PC-3 (cell line): Measurements from ENCODE around the gene DSG1. TPM values are rescaled to one million over a fixed set of nuclear protein-coding genes. Genes with fewer than 3 reads are reported as not detected.
A peak's percentile ranks its signal among the peaks of the same experiment; 100 is the strongest.

ENCODE experiments used
- ATAC-seq: fragments of 200-7000 bp; cut with Tn5 transposase; 2 replicates; pipeline ENCODE4 v1.9.1; 2020; ENCODE audit warnings: mild to moderate bottlenecking, moderate library complexity
- Bru-seq: library from RNA; stranded (reverse); fragments of 400-500 nt; gene quantifications from one replicate; lab custom pipeline; 2021; lab: Mats Ljungman, UMichigan
- BruChase-seq, 2 experiments: library from RNA; stranded (reverse); fragments of 400-500 nt; gene quantifications; one replicate each; lab custom pipeline; 2021; lab: Mats Ljungman, UMichigan
- BruUV-seq: library from RNA; stranded (reverse); fragments of 400-500 nt; replicated peaks from 2 replicates; lab custom pipeline; 2021; lab: Mats Ljungman, UMichigan
- CTCF ChIA-PET: fragments of 300-600 bp; sonication (Branson Sonifier 250); formaldehyde crosslinking; loops from one replicate; lab custom pipeline; 2022; ENCODE audit warnings: antibody characterized with exemption; lab: Charles Lee
- POLR2A ChIA-PET: fragments of 300-600 bp; sonication (Branson Sonifier 250); formaldehyde crosslinking; loops from one replicate; lab custom pipeline; 2022; ENCODE audit warnings: antibody characterized with exemption; ENCODE audit not compliant: unreplicated experiment; lab: Charles Lee
- DNase-seq: peaks from one replicate; pipeline ENCODE4 v3.0.0-alpha.2; 2015
- H2AFZ ChIP-seq: fragments of 300-600 bp; sonication (generic); 2 replicates; pipeline ENCODE4 v1.6.0; 2016; ENCODE audit warnings: antibody characterized with exemption, low read length
- H3F3A ChIP-seq: fragments of 300-600 bp; sonication (generic); one replicate; pipeline ENCODE4 v1.6.0; 2017; ENCODE audit warnings: antibody characterized with exemption, low read length, control low read depth, mild to moderate bottlenecking; ENCODE audit not compliant: unreplicated experiment
- H3K27ac ChIP-seq: fragments of 300-600 bp; sonication (generic); 2 replicates; pipeline ENCODE4 v1.5.1; 2016; ENCODE audit warnings: mild to moderate bottlenecking, low read length
- H3K27me3 ChIP-seq: fragments of 300-600 bp; sonication (generic); 2 replicates; pipeline ENCODE4 v1.6.1; 2016; ENCODE audit warnings: low read length, mixed read lengths
- H3K36me3 ChIP-seq: fragments of 300-600 bp; sonication (generic); 2 replicates; pipeline ENCODE4 v1.6.1; 2016; ENCODE audit warnings: low read depth, mixed run types, low read length, mixed read lengths
- H3K4me1 ChIP-seq: fragments of 300-600 bp; sonication (generic); 2 replicates; pipeline ENCODE4 v1.5.1; 2016; ENCODE audit warnings: low read length; ENCODE audit not compliant: insufficient read depth
- H3K4me2 ChIP-seq: fragments of 300-600 bp; sonication (generic); 2 replicates; pipeline ENCODE4 v1.6.0; 2016; ENCODE audit warnings: low read length
- H3K4me3 ChIP-seq: fragments of 300-600 bp; sonication (generic); 2 replicates; pipeline ENCODE4 v1.5.1; 2016; ENCODE audit warnings: mild to moderate bottlenecking, low read length, mixed read lengths
- H3K79me2 ChIP-seq: fragments of 300-600 bp; sonication (generic); 2 replicates; pipeline ENCODE4 v1.6.1; 2017; ENCODE audit warnings: low read length, mixed read lengths
- H3K9ac ChIP-seq: fragments of 300-600 bp; sonication (generic); 2 replicates; pipeline ENCODE4 v1.6.0; 2016; ENCODE audit warnings: mild to moderate bottlenecking, low read length
- H3K9me2 ChIP-seq: fragments of 300-600 bp; sonication (generic); replicated peaks from 2 replicates; pipeline ENCODE4 v1.6.1; 2016; ENCODE audit warnings: mixed run types, low read length, mixed read lengths
- H3K9me3 ChIP-seq: fragments of 300-600 bp; sonication (generic); 2 replicates; pipeline ENCODE4 v1.6.1; 2016; ENCODE audit warnings: low read length, mixed read lengths
- H4K20me1 ChIP-seq: fragments of 300-600 bp; sonication (generic); 2 replicates; pipeline ENCODE4 v1.6.1; 2016; ENCODE audit warnings: low read length, mixed read lengths
- EZH2 ChIP-seq: fragments of 300-600 bp; sonication (generic); IDR thresholded peaks from one replicate; pipeline ENCODE4 v1.6.1; 2017; ENCODE audit warnings: antibody characterized with exemption, mild to moderate bottlenecking, low read length; ENCODE audit not compliant: unreplicated experiment
- EZH2phosphoT487 ChIP-seq: fragments of 300-600 bp; sonication (generic); IDR thresholded peaks from 2 replicates; pipeline ENCODE4 v1.6.1; 2018; ENCODE audit warnings: mild to moderate bottlenecking, antibody characterized with exemption, low read length, borderline replicate concordance
- intact Hi-C: fragments of 100-400 bp; cut with micrococcal nuclease; formaldehyde crosslinking; loops from 2 replicates; pipeline ENCODE4 v1.9.0; 2023
- long read RNA-seq: library from polyadenylated mRNA; unstranded; transcript quantifications from one replicate; pipeline ENCODE4 v2.0.0, GENCODE V29; 2021; ENCODE audit not compliant: unreplicated experiment
- total RNA-seq: library from RNA; depleted of rRNA; stranded (reverse); fragments of >200 nt; gene quantifications from 2 replicates; pipeline ENCODE4 v1.2.3, GENCODE V29; 2014; rRNA removed
- TF ChIP-seq, protein P1 (sequence below): fragments of 300-600 bp; sonication (generic); conservative IDR thresholded peaks from 2 replicates; pipeline ENCODE4 v1.5.1; 2017; ENCODE audit warnings: antibody characterized with exemption, low read depth, mild to moderate bottlenecking, low read length

DSG1 gene
- total RNA-seq (not detected in 2 replicates), Bru-seq, nascent RNA (percentile 10 among the genes with signal in this experiment), BruChase-seq, experiment 1, labeled RNA remaining after a 6-hour chase (percentile 5 among the genes with signal in this experiment), BruChase-seq, experiment 2, labeled RNA remaining after a 2-hour chase (percentile 2 among the genes with signal in this experiment)
- long read RNA-seq: 0 reads

DNA sequence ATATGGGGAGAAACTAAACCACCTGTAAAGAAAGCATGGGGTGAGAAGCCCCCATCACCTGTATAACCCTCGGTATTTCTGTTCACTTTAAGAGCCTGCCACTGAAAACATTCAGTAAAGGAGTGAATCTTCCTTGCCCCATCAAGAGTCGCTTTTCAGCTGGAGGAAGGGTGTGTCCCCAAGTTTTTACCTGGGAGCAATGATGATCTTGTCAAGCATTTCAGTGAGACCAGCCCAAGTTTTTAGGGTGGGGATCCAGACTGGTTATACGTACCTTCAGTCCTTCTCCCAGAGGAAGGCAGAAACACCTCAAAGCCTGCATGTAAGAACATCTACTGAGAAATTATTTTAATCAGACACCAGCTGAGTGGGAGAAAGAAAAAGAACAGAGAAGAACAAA lies at the start of gene DSG1:
Gene DSG1, plus strand, starts transcription at position 301 of the 400 bp plus-strand sequence. CDS start 141 bp downstream, outside the sequence.
- POLR2A ChIA-PET: no interaction called here
- CTCF ChIA-PET: no interaction called here
- H3K4me3 ChIP-seq: no peak within 1 kb of the TSS

DNA sequence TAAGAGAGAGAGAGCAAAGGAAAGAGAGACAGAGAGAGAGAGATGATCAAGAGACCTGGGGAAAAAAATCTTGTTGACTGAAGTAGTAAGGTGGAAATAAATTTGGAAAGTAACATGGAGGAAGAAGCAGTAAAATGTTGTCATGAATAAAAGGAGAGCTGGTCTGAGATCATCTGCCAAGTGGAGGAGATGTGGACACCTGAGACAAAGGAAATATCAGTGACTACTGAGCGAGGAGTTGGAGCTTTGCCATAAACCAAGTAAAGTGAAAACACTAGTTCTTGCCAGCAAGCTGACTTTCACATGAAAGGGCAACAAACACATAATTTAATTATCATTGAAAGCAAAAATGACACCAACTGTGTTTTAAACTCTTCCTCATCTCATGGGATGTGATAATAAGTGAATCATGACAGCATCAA lies 49.0 kb upstream of the DSG1 start:
- intact Hi-C loops: loop anchor here (2.0 to 5.0 kb wide), 2 partner anchors 153 to 238 kb away; no protein-coding TSS in a partner anchor
- no peak for TF ChIP-seq EZH2
- TF ChIP-seq, protein P1, sequence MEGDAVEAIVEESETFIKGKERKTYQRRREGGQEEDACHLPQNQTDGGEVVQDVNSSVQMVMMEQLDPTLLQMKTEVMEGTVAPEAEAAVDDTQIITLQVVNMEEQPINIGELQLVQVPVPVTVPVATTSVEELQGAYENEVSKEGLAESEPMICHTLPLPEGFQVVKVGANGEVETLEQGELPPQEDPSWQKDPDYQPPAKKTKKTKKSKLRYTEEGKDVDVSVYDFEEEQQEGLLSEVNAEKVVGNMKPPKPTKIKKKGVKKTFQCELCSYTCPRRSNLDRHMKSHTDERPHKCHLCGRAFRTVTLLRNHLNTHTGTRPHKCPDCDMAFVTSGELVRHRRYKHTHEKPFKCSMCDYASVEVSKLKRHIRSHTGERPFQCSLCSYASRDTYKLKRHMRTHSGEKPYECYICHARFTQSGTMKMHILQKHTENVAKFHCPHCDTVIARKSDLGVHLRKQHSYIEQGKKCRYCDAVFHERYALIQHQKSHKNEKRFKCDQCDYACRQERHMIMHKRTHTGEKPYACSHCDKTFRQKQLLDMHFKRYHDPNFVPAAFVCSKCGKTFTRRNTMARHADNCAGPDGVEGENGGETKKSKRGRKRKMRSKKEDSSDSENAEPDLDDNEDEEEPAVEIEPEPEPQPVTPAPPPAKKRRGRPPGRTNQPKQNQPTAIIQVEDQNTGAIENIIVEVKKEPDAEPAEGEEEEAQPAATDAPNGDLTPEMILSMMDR: no peak
- no peak for TF ChIP-seq EZH2phosphoT487
- Histone ChIP-seq H4K20me1 (no peaks in the 10 kb centered on the region), H3K4me3 (no peak overlapping the region), H3K27me3 (no peaks in the 10 kb centered on the region), H3K36me3 (no peaks in the 10 kb centered on the region), H3K4me2 (no peak overlapping the region; the same call in 1 of the 2 replicates), H3K79me2 (no peaks in the 10 kb centered on the region), H3K27ac (no peak overlapping the region), H3K9me2 (no peaks in the 10 kb centered on the region), H3K9ac (no peak overlapping the region), H3K9me3 (no peaks in the 10 kb centered on the region), H2AFZ (no peak overlapping the region), H3K4me1 (peaks cover 4% of the 10 kb centered on the region; the same call in 1 of the 2 replicates), H3F3A (no peaks in the 10 kb centered on the region)
- ChIA-PET POLR2A (interaction anchor here (0.6 kb wide), 1 partner anchor 43 kb away, joined by 3 read pairs; no protein-coding TSS in a partner anchor), CTCF (interaction anchor here (0.7 kb wide), 1 partner anchor 18 kb away, joined by 3 read pairs; no protein-coding TSS in a partner anchor)
- BruUV-seq: no TSS peak
- DNase-seq: peak; percentile 42
- no peak for ATAC-seq

More for the DNA sequence above, at the start of gene DSG1:
- H4K20me1 ChIP-seq: no peaks in the 10 kb centered on the region
- no peak within 1 kb of the TSS for H3K4me2 ChIP-seq
- H3K4me1 ChIP-seq: no peaks in the 10 kb centered on the region
- no peak within 1 kb of the TSS for H3K27ac ChIP-seq
- no peaks in the 10 kb centered on the region for H3F3A ChIP-seq
- H3K36me3 ChIP-seq: no peaks in the 10 kb centered on the region
- no peak within 1 kb of the TSS for H2AFZ ChIP-seq
- ATAC-seq: no peak
- intact Hi-C loops: no loop called here
- no peak for DNase-seq
- no peaks in the 10 kb centered on the region for H3K9me2 ChIP-seq
- no peaks in the 10 kb centered on the region for H3K27me3 ChIP-seq
- no peaks in the 10 kb centered on the region for H3K79me2 ChIP-seq
- BruUV-seq: no TSS peak
- TF ChIP-seq, protein P1: no peak
- TF ChIP-seq EZH2phosphoT487 (no peak), EZH2 (no peak)
- no peak within 1 kb of the TSS for H3K9ac ChIP-seq
- no peaks in the 10 kb centered on the region for H3K9me3 ChIP-seq

DNA sequence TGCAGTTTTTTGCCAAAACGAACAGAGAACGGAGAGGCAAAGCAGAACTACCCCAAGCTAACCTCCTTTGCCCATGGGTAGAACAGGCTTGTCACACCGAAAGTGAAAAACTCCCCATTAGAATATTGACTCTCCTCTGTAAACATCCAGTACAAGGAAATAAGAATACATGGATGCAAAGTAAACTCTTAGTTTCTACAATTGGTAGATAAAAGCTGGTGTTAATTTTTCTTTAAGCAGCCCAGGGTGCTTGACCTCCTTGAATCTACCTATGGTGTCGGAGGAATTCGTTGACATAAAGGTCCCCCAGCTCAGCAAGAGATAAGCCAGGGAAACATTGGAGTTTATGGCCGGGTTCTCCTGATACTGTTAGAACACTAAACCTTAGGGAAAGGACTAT lies 48.4 kb upstream of the DSG1 start:
- Histone ChIP-seq H3K9me3 (no peaks in the 10 kb centered on the region), H3K4me3 (no peak overlapping the region), H3K9ac (no peak overlapping the region), H3K36me3 (no peaks in the 10 kb centered on the region), H3K9me2 (no peaks in the 10 kb centered on the region), H3K4me1 (peaks cover 4% of the 10 kb centered on the region; the same call in 1 of the 2 replicates), H3F3A (no peaks in the 10 kb centered on the region), H3K4me2 (no peak overlapping the region), H3K27ac (no peak overlapping the region), H2AFZ (no peak overlapping the region), H4K20me1 (no peaks in the 10 kb centered on the region), H3K27me3 (no peaks in the 10 kb centered on the region), H3K79me2 (no peaks in the 10 kb centered on the region)
- POLR2A ChIA-PET: interaction anchor here (0.6 kb wide), 1 partner anchor 43 kb away, joined by 3 read pairs; no protein-coding TSS in a partner anchor
- ATAC-seq: no peak
- TF ChIP-seq EZH2phosphoT487: no peak
- TF ChIP-seq, protein P1: no peak
- no peak for TF ChIP-seq EZH2
- CTCF ChIA-PET: interaction anchor here (0.7 kb wide), 1 partner anchor 19 kb away, joined by 3 read pairs; no protein-coding TSS in a partner anchor
- no peak for DNase-seq
- intact Hi-C loops: loop anchor here (2.0 to 5.0 kb wide), 2 partner anchors 153 to 237 kb away; no protein-coding TSS in a partner anchor
- BruUV-seq: no TSS peak
